ENCODE measurements around the gene VWDE.

DNA sequence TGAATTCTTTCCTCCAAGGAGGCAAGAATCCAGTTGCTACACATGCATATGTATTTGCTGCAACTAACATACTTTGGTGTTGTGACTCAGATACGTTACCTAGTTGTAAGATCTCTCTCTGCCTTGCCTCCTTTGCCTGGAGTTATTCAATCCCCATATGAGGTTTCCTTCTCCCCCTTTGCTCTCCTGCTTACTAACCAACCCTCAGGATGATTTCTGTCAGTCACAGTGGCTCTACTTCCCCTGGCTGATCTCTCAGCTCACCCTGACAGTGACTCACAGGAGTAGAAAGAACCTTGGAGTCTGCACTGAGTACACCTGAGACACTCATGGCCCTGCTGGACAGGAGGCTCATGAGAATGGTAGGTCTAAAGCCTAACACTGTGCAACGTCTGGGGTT lies 100.6 kb downstream of the VWDE start:
- TF ChIP-seq CTCF (IDR thresholded peaks at IDR 0.05) (no peak), POLR2AphosphoS5 (IDR thresholded peaks at IDR 0.05) (no peak)

Measured in upper lobe of left lung (tissue), 4 donors.